HG03025 (cell line): ENCODE results near the gene CNTN4.

Experiments
- ATAC-seq: cut with Tn5 transposase; IDR thresholded peaks from one replicate; pipeline ENCODE4 v1.9.1; 2021; ENCODE audit warnings: mild to moderate bottlenecking, moderate library complexity; ENCODE audit not compliant: unreplicated experiment, low FRiP score

CNTN4 gene

DNA sequence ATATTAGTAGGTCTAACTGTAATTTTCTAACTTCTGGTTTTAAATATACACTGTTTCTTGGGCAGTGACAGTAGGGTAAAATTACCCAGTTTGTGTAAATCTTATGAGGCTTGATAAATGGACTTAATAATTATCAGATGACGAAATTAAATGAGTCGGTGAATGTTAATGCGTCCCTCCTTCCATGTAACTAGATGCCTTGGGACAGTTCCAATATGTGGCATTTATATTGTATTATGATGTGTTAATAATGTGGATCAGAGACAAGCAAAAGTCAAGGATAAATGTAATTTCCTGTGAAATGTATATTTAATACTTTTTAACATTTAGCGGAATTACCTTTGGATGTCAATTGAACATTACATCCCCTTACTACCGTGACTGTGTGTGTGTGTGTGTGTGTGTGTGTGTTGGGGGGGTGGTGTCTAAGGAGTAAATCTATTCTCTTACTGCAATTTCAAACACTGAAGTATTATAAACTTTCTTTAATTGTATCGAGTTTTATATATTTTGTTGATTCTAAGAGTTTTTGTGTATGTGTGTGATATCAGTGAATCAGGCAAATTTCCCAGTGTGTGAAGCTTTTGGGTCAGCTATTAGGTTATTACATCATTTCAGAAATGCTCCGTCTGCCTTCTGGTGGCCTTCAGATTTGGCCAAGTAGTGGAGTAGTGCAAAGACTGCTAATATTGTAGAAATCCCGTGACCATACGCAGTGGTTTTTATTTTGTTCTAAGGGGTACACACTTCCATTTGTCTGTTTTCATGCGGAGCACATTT is 50.1 kb downstream of the CNTN4 start:
- no peak for ATAC-seq

- ATAC-seq = no peak
Measured at GRCh38 chr3:2153053-2153452, 54.4 kb downstream of the CNTN4 start.

DNA sequence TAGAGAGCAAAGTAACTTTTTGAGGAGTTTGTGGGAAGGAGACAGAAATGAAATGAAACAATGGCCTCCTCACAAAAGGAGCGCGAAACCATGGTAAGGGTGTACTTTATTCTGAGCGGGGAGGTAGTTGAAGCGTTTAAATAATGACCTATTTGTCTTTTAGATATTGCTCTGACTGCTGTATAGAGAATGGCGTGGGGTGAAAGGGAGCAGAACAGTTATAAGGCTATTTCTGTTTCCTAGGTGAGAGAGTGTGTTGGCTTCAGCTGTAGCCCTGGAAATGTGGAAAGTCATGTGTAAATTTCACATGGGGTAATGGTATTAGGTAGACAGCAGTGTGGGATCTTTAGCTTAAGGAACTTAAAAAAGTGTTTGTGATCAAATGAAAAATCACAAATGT is 54.9 kb downstream of the CNTN4 start:
- no peak for ATAC-seq

GRCh38 chr3:2154621-2155020 is 56.0 kb downstream of the CNTN4 start:
- ATAC-seq = no peak

DNA sequence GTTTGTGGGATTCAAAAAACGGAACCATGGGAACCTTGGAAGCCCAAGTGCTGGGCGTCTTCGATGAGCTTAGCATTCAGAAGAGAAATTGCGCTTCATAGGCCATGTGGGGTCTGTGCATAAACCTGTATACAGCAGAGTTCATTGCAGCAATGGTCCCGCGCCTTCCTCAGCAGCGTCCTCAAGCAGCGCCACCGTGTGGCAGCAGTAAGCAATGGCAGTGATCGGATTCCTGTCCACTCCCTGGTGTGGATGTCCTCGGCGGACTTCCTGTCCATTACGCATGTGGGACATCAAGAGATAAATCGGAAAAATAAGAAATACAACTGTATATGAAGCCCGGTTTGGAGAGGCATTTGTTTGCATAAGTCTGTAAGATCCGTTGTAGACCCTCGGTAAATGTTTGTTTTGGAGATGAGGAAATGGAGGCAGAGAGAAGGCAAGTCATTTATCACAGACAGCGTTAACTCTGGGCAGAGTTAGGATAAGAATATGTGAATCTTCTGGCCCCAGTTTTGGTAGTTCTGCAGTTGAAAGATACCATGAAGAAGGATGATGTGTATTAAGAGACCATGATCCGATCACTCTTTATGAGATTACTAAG is 57.7 kb downstream of the CNTN4 start:
- ATAC-seq = no peak

GRCh38 chr3:2158828-2159227 is 60.2 kb downstream of the CNTN4 start:
- peak; percentile 71 for ATAC-seq

- no peak for ATAC-seq
Measured at GRCh38 chr3:2166552-2166951, 67.9 kb downstream of the CNTN4 start.

- no peak for ATAC-seq
Measured at GRCh38 chr3:2172561-2173171, 74.0 kb downstream of the CNTN4 start.

- no peak for ATAC-seq
Measured at GRCh38 chr3:2180634-2181033, 82.0 kb downstream of the CNTN4 start.

DNA sequence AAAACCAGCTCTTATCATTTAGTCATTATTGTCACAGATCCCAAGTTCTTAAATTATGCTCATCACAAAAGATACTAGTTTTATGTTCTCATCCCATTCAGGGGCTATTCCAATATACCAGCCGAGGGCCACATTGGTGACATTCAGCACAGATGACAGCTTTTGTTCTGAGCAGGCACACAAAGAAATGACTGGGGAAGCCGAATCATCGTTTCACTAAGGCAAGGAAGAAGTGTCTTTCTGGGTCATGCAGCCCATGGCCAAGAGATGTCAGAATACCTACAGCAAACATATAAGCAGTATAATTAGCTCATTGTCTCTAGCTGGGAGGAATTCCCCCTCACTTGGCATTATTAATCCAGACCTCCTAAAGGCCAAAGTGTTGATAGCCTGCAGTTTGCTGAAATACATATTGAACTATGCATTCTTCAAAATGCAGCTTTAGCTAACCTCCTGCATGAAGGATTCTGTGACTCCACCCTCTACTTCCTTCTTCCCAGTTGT is 100.2 kb downstream of the CNTN4 start:
- no peak for ATAC-seq

- ATAC-seq = no peak
Measured at GRCh38 chr3:2204054-2204453, 105.4 kb downstream of the CNTN4 start.

GRCh38 chr3:2205692-2206091 is 107.0 kb downstream of the CNTN4 start:
- ATAC-seq = no peak

- no peak for ATAC-seq
Measured at GRCh38 chr3:2206536-2206935, 107.9 kb downstream of the CNTN4 start.

GRCh38 chr3:2211568-2211967 is 112.9 kb downstream of the CNTN4 start:
- ATAC-seq = no peak

DNA sequence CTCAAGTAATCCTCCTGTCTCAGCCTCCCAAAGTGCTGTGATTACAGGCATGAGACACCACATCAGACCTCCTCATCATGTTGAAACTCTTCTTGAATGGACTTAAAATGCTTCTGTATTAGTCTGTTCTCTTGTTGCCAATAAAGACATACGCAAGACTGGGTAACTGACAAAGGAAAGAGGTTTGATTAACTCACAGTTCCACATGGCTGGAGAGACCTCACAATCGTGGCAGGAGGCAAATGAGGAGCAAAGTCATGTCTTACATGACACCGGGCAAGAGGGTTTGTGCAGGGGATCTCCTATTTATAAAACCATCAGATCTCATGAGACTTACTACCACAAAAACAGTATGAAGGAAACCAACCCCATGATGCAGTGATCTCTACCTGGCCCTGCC is 113.5 kb downstream of the CNTN4 start:
- no peak for ATAC-seq

DNA sequence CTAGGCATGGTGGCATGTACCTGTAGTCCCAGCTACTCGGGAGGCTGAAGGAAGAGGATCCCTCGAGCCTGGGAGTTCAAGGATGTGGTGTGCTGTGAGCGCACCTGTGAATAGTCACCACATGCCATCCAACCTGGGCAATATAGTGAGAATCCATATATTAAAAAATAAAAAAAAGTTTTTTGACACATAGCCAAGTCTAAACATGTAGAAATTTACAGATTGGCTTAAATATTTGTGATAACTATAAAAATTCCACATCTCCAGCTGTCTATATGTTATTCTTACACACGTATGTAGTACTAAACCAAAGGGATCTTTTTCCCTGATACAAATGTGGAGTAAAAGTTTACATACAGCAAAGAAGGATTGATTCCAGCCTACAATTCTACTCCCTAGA is 119.7 kb downstream of the CNTN4 start:
- ATAC-seq = no peak

GRCh38 chr3:2218816-2219215 is 120.2 kb downstream of the CNTN4 start:
- no peak for ATAC-seq

DNA sequence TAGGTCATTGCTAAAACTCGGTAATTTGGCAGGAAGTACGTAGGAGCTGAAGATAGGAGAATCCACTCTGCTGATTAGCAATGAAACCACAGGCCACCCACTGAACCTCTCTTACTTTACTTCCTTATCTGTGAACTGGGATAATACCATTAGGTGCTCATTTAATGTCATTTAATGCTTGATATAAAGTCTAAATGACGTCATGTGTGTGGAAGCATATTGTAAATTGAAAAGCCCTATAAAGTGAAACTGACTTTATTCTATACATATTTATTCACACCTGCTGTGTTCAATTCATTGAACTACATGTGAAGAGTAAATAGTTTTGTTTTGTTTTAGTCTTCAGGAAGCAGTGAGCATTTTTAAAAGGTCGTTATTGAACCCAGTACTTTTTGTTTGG is 137.5 kb downstream of the CNTN4 start:
- no peak for ATAC-seq

DNA sequence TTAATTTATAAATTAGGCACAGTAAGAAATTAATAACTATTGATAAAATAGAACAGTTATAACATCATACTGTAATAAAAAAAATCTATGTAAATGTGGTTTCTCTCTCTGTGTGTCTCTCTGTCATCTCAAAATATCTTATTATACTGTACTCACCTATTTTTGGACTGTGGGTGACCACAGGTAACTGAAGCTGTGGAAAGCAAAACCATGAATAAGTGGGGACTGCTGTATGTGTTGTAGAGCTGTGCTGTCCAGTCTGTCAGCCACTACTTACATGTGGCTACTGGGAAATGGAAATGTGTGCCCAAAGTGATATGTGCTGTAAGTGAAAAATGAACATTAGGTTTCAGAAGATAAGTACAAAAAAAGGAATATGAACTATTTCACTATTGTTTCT is 145.5 kb downstream of the CNTN4 start:
- no peak for ATAC-seq

DNA sequence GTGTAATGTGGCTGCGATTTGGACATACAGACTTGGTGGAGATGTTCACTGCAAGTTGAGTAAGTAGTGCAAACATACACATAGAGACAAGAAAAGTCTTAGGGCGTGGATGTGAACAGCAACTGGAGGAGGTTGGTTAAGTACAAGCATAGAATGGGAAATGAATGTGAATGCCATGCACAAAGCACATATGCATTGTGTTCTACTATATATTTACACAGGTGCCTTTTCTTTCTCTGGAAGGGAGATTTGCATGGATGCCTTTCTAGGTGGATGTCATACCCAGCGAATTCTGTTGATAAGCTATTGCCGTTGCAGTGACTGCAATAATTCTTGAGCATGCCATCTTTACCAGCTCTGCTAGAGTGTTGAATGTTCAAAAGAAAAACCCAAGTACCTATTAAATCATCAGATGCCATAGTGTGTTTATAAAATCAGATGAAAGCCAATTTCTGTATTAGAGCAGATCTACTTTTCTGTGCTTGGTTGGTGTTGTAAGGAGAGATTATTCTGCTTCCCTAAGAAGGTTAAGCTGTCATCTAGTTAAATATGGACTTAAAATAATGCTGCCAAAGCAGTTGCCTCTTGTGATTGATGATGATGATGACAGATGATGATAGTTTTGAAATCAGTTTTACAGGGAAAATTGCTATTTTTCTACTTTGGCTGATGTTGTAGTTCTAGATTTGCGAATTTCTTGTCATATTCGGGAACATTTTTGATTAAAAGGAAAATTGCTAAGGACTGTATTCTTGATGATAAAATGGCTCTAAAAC is 148.4 kb downstream of the CNTN4 start:
- no peak for ATAC-seq

DNA sequence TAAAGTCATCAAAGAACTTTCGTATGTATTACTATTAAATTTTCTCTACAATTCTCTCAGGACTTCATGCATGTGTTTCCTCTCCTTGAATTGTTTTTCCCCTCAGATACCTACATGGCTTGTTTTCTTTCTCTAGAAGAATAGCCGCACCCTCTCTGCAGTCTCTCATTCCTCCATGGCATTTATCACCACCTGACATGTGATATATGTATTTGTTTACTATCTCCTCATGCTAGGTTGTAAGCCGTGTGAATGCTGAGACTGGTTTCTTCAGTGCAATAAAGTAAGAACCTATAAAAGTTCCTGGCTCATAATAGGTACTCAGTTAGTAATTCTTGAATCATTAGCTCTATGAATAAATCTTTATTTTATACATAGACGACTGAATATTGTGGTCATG is 149.2 kb downstream of the CNTN4 start:
- ATAC-seq = no peak
